Tibial nerve (tissue), 4 donors: ENCODE data around the gene IL22RA1.

Experiments used
- CTCF ChIP-seq, 5 experiments: fragments of 200-600 bp in 3 of 5; fragments of 450-650 bp in 2 of 5; sonication (generic) in 3 of 5; IDR thresholded peaks; one replicate each; pipeline ENCODE4 v1.5.1; 2016 to 2019; ENCODE audit warnings: antibody characterized with exemption in 5 of 5, mild to moderate bottlenecking in 3 of 5, moderate library complexity in 2 of 5
- EP300 ChIP-seq, 2 donors: sonication (generic); formaldehyde crosslinking; IDR thresholded peaks; one replicate each; pipeline ENCODE4 v1.6.1; 2017; ENCODE audit warnings: antibody characterized with exemption in 2 of 2, mild to moderate bottlenecking in 1 of 2
- POLR2A ChIP-seq, 2 donors: fragments of 450-650 bp; IDR thresholded peaks; one replicate each; pipeline ENCODE4 v1.6.1; 2017; ENCODE audit warnings: antibody characterized with exemption in 2 of 2, mild to moderate bottlenecking in 2 of 2, moderate library complexity in 2 of 2

- no peak for TF ChIP-seq CTCF (IDR thresholded peaks at IDR 0.05)
- TF ChIP-seq EP300 (IDR thresholded peaks at IDR 0.05), result no peak
- TF ChIP-seq POLR2A (IDR thresholded peaks at IDR 0.05), result no peak
Measured at GRCh38 chr1:24190983-24191461, 48.1 kb upstream of the IL22RA1 start.
